Erythroblast (primary cell): ENCODE data around the gene RGS12.

ENCODE experiments used
- DNase-seq, 2 experiments: peaks; one replicate each; lab custom pipeline; 2025; lab: John Stamatoyannopoulos, UW
- GATA1 ChIP-seq: IDR thresholded peaks from 2 replicates; pipeline ENCODE4 v1.6.1; 2011; ENCODE audit warnings: low read depth, mild to moderate bottlenecking, control low read depth, low read length, moderate library complexity
- POLR2A ChIP-seq: IDR thresholded peaks from 2 replicates; pipeline ENCODE4 v1.6.1; 2011; ENCODE audit warnings: mild to moderate bottlenecking, low read length

RGS12 gene

DNA sequence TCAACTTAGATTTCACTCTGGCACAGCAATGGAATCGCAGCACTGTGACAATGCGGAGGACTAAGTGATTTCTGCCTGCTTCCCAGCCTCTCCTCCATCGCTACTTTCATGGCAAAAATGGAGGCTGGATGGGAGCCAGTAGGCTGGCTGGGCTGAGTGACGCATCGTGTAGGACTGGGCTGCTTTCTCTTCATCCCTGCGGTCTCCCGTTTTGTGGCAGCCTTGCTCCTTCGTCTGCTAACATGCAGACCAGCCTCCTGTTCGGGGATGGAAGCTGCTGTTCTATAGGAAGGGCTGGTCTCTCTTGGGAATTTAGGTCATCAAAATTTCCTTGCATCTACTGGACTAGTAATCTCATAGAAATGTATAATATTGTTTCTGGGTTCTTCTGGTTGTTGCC, 15.8 kb upstream of the RGS12 start:
- TF ChIP-seq GATA1 (no peak), POLR2A (no peak)
- no peak for DNase-seq

DNA sequence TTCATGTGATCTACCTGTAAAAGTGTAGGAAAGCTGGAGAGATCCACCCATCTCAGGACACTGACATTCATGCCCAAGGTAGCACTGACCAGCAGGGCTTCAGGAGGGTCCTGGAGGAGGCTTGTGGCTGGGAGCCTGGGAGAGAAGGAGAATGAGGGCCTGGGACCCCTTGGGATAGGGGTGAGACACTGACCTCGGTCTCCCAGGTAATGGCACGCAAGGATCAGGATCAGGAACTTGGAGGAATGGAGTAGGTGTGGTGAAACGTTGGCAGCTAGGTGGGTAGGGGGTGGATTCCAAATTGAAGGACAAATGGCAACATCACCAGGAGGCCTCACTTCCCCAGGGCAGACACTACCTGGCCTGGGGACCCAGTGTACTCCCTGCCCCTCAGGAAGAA, 12.4 kb upstream of the RGS12 start:
- no peak for TF ChIP-seq POLR2A
- TF ChIP-seq GATA1: no peak
- no peak for DNase-seq

DNA sequence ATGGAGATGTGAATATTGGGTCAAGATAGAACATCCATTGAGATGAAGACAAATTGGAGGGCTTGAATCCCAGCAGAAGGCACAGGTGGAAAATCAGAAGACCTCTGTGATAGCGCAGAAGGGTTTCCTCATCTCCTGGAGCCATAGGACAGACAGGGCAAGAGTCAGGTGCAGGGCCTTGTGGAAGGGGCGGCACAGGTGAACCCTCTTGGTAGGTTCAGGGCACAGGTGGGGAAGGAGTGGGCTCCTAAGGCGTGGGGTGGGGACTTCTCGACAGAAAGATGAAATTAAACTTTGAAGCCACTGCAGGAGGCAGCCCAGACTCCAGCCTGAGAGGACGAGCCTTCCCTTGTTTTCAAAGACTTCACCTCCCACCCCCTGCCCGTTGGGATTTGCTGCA, 9.3 kb upstream of the RGS12 start:
- TF ChIP-seq GATA1 (no peak), POLR2A (no peak)
- no peak for DNase-seq

DNA sequence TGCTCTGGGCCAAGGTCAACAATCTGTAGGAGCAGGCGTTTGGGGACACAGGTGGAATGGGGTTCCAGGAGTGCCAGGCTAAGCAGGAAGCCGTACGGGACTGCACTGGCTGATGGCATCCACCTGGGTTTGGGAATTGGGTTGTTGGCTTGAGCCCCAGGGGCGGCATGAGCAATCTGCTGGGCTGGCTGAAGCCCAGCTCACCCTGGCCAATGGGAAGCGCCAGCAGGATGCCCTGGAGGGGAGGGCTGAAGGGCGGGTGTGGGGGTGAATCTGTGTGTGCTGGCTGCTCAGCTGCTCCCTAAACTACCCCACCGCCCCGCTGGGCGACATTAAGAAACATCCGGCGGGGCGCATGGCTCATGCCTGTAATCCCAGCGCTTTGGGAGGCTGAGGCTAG, 8.9 kb upstream of the RGS12 start:
- no peak for DNase-seq
- no peak for TF ChIP-seq POLR2A
- no peak for TF ChIP-seq GATA1

DNA sequence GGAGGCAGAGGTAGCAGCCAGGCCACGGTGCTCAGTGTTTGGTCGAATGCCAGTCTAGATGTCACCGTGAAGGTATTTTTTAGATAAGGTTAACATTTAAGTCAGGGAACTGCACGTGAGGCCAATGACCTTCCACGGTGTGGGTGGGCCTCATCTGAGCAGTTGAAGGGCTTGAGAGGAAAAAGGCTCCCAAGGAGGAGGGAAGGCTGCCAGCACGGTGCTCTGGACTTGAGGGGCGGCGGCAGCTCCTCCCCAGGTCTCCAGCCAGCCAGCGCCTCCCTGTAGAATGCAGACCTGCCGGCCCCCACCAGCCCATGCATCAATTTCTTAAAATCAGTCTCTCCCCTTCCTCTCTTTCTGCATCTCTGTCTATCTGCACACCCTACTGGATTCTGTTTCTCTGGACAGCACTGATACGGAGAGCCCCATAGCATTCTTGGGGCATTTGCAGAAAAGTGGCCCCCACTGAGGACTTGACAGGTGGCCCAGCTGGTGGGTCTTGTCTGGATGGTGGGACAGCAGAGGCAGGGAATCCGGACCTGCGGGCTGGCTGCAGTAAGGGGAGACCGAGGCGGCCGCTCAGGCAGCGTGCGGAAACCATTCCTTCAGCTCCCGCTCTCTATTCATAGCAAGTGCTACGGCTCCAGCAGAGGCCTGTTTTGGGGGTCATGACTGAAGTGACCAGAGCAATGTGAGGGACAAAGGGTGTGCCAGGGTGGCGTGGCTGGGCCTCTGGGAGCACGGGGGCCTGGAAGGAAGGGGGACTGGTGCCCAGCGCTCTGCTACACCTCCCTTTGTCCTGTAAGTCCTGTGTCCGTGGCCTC, 7.9 kb upstream of the RGS12 start:
- DNase-seq: no peak
- TF ChIP-seq POLR2A (no peak), GATA1 (no peak)

DNA sequence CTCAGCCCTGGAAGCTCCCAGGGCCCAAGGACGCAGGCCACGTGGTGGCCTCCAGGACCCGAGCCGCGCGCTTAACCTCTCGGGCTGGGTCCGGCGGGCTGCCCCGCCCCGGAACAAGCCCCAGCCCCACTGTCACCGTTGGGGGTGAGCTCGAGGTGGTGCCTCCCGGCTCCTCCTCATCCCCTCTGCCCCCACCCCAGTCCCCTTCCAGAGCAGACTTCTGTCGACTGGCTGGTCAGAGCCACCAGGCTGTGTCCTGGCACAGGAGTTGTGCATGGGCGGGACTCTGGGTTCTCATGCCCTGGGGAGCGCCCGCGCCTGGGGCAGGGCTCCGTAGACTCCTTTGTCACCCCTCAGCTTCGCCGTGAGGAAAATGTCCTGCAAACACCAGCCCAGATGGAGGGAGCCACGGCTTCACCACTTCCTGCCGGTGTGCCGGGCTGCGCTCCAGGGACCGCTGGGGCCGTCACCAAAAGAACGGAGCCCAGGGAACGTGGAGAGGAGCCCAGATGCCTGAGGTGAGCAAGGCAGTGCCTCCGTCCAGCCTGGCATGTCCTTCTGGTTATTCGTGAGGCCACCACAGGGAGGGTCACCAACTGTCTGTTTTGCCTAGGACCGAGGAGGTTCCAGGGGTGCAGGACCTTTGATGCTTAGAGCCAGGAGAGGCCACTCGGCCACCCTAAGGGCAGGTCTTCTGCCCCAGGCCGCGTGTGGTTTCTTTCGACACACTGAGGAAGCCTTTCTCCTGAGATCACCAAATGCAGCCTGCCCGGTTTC, 7.1 kb upstream of the RGS12 start:
- TF ChIP-seq POLR2A: no peak
- TF ChIP-seq GATA1: no peak

DNA sequence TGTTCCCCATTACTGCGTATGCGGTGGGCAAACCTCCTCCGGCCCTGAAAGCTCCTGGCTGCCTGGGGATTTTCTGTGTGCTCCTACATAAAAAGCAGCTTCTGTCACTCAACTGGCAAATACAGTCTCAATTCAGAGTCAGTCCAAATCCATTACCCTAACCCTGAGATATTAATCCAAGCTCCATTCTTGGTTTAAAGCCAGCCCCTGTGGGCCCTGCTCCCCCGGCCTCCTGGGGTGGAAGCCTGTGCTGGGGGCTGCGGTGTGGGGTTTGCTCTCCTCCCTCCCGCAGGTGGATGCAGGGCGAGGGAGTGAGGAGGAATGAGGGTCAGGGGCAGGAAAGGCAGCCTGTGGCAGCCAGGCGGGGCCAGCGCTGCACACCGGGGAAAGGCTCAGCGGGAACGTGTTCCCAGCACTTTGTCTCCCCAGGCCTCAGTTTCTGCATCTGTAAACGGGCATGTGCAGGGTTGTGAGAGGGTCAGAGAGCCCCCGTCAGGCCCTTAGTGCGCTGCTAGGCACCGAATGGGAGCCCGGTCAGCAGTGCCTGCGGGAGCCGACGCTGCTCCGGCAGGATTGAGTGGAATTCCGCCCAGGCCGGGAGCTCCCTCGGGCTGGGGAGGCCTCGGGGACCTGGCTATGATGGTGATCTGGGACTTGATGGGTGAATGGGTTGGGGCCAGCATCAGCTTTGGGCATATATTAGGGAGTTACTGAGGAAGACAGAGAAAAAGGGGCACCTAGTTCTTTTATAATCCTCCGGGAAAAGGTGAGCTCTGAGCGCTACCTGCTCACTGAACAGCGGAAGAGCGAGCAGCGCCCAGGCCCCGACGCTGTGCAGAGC, 6.3 kb upstream of the RGS12 start:
- TF ChIP-seq POLR2A (no peak), GATA1 (no peak)
- DNase-seq: no peak

More for the DNA sequence above, 7.1 kb upstream of the RGS12 start:
- DNase-seq: no peak

DNA sequence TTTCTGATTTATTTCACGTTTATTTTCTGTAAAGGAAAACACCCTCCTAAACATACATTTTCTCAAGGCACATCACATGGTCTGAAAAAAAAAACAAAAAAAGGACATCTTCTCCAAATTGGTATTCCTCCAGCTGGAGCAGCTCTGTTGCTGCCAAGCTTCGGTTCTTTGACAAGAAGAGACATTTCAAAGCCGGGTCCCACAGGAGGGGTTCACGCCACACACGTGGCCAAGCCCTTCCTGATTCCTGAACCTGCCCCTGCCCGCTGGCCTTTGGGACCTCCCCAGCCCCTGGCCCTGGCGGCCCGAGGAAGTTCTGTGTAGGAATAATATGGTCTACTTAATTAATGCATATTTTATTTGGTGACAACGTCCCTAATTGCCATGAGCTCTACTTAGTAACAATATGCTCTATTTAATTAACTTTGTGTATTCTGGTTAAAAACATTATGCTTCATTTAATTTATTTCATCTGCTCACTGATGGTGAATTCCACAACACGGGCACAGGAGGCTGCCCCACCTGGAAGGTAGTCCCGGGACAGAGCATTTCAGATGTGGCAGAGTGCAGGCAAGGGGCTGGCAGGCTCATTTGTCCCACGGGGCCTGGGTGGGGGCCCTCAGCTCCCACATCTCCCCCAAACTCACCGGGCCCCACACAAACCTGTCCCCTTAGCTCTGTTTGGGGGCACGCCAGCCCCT, 5.4 kb upstream of the RGS12 start:
- no peak for TF ChIP-seq POLR2A
- TF ChIP-seq GATA1: no peak
- no peak for DNase-seq

DNA sequence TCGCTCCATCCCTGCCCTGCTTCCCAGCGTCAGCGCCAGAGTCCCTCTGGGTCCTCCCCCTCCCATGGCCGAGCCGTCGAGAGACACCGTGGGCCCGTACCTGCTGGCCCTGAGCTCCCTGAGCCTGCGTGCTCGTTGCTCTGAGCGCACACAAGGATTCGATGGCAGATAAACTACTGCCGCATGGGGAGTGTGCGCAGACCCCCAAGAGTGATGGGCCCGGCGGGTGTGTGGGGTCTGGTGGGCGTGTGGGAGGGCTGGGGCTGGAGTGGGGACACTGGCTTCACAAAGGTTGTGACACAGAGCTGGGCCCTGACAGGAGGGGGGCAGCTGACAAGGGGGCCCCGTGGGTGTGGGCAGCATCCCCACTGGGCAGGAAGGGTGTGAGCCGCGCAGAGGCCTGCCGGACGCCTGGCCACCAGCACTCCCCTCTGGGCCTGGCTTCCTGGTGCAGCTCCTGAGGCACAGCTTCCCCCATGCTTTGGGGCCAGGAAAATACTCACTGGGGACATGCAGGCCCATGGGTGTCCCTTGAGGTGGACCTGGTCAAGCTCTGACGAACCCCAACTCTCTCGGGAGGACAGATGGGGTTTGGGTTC, 4.8 kb upstream of the RGS12 start:
- TF ChIP-seq GATA1 (no peak), POLR2A (no peak)
- no peak for DNase-seq

DNA sequence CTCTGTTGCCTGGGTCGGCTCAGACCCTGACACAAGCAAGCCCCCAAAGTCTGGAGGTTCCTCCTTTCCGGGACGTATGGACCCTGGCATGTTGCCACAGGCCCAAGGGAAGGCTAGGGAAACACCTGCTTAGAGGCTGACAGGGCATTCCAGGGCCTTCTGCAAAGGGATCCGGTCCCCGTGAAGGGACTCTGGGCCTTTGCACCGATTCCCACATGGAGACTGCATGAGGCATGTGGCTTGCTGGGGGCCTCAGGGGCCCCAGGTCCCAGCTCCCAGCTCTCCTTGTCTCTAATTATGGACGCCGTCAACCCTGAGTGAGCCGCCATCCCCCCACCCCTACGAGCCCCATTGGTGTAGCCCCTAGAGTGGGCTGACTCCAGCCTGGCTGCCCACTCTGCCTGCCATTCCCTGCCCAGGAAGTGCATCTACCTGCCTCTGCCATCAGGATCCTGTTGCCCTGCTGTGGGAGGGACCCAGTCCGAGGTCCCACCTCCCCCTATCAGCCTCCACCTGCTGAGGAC, 4.2 kb upstream of the RGS12 start:
- DNase-seq: no peak
- no peak for TF ChIP-seq POLR2A
- TF ChIP-seq GATA1: no peak

DNA sequence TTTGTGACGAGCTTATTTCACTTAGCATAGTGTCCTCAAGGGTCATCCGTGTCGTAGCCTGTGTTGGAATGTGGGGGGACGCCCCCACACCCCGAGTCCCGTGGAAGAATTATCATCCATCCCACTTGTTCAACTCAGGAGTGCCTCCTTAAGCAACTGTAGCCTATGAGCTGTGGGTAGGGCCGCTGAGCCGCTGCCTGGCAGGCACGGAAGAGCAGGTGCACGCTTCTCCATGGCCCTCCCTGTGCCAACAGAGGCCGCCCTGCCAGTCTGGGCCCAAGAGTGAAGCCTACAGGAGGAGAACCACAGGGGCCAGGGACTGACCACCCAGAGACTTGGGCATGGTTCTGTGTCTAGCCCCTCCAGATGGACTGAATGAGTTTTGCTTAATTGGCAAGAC, 2.3 kb upstream of the RGS12 start:
- no peak for TF ChIP-seq POLR2A
- no peak for TF ChIP-seq GATA1
- no peak for DNase-seq

DNA sequence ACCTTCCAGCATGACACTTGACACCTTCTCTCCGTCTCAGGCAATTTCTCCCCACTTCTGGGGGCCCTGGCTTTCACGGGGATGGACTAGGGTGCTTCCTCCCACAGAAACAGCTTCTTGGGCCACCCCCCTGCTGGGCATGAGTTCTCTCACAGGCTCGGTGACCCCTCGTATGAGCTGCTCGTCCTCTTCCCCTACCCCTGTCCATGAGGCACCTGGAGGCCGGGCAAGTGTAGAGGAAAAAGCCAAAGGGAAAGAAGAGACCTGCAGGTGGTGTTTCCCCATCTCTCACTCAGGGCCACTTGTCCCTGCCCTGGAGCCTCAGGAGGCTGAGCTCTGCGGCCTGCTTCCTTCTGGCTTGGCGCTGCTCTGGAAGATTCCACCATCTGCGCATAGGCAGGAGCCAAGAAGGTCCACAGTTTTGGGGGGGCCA, 1.9 kb upstream of the RGS12 start:
- no peak for TF ChIP-seq POLR2A
- TF ChIP-seq GATA1: no peak
- DNase-seq: no peak
